Measurements from ENCODE around the gene COL4A1.

- TF ChIP-seq CTCF (IDR thresholded peaks at IDR 0.05) (no peak), POLR2A (IDR thresholded peaks at IDR 0.05) (no peak)
Observed at GRCh38 chr13:110155072-110155471, 151.9 kb downstream of the COL4A1 start.

All from heart left ventricle (tissue), 13 donors.